RKO (cell line): ENCODE results near the gene PRDX6.
"Not testable (repeated sequence)": the region's sequence is repeated elsewhere in the genome, so short reads cannot be mapped to it uniquely, and the experiment has no call there.

ENCODE experiments used
- DNase-seq: peaks from one replicate; pipeline ENCODE4 v3.0.0-alpha.2; 2016; ENCODE audit warnings: low spot score

Gene PRDX6

GRCh38 chr1:173467426-173467825 is 9.7 kb upstream of the PRDX6 start:
- no peak for DNase-seq

- DNase-seq = no peak
Measured at GRCh38 chr1:173469656-173470055, 7.5 kb upstream of the PRDX6 start.

- DNase-seq = no peak
Measured at GRCh38 chr1:173470608-173471007, 6.5 kb upstream of the PRDX6 start.

GRCh38 chr1:173473599-173474011 is 3.5 kb upstream of the PRDX6 start:
- peak; percentile 68 for DNase-seq

GRCh38 chr1:173474097-173474779 is 2.9 kb upstream of the PRDX6 start:
- DNase-seq = no peak

GRCh38 chr1:173474780-173475421 is 2.2 kb upstream of the PRDX6 start:
- not testable (repeated sequence) for DNase-seq

GRCh38 chr1:173475564-173476196 is 1.5 kb upstream of the PRDX6 start:
- DNase-seq = peak; percentile 66

- peak; percentile 34 for DNase-seq
Measured at GRCh38 chr1:173476197-173476664, 904 bp upstream of the PRDX6 start.

- peak; percentile 95 for DNase-seq
Measured at GRCh38 chr1:173476665-173477285, 360 bp upstream of the PRDX6 start.

- DNase-seq = peak; percentile 83
Measured at GRCh38 chr1:173478094-173478674, 1.0 kb downstream of the PRDX6 start.

GRCh38 chr1:173479649-173480048 is 2.5 kb downstream of the PRDX6 start:
- peak; percentile 34 for DNase-seq

- no peak for DNase-seq
Measured at GRCh38 chr1:173481195-173481772, 4.1 kb downstream of the PRDX6 start.

- no peak for DNase-seq
Measured at GRCh38 chr1:173482683-173483082, 5.5 kb downstream of the PRDX6 start.

- DNase-seq = no peak
Measured at GRCh38 chr1:173484276-173484675, 7.1 kb downstream of the PRDX6 start.

GRCh38 chr1:173485401-173485800 is 8.3 kb downstream of the PRDX6 start:
- no peak for DNase-seq

- DNase-seq = no peak
Measured at GRCh38 chr1:173488001-173488400, 10.9 kb downstream of the PRDX6 start.

- DNase-seq = peak; percentile 32
Measured at GRCh38 chr1:173489149-173489600, 12.0 kb downstream of the PRDX6 start.

- DNase-seq = no peak
Measured at GRCh38 chr1:173489929-173490328, 12.8 kb downstream of the PRDX6 start.

GRCh38 chr1:173491508-173491907 is 14.4 kb downstream of the PRDX6 start:
- no peak for DNase-seq

GRCh38 chr1:173493125-173493524 is 16.0 kb downstream of the PRDX6 start:
- DNase-seq = not testable (repeated sequence)

- no peak for DNase-seq
Measured at GRCh38 chr1:173495609-173496267, 18.6 kb downstream of the PRDX6 start.
